IMR-90 (cell line): ENCODE measurements around the gene ACACA. TPM values are rescaled to one million over a fixed set of nuclear protein-coding genes. Genes with fewer than 3 reads are reported as not detected.

Experiments used
- ATAC-seq: fragments of 200-7000 bp; cut with Tn5 transposase; 2 replicates; pipeline ENCODE4 v1.9.1; 2020; ENCODE audit warnings: low read depth, mild to moderate bottlenecking, moderate library complexity
- BruUV-seq: library from RNA; stranded (reverse); fragments of 400-500 nt; replicated peaks from 2 replicates; lab custom pipeline; 2021; lab: Mats Ljungman, UMichigan
- CTCF ChIA-PET: fragments of 300-600 bp; formaldehyde crosslinking; extraction: SDS; loops from one replicate; lab custom pipeline; 2021; ENCODE audit warnings: antibody characterized with exemption; lab: Yijun Ruan, JAX
- POLR2A ChIA-PET: fragments of 300-600 bp; sonication (Branson Sonifier 250); formaldehyde crosslinking; loops from one replicate; lab custom pipeline; 2022; ENCODE audit warnings: antibody characterized with exemption; ENCODE audit not compliant: unreplicated experiment; lab: Charles Lee
- DNase-seq: peaks from one replicate; pipeline ENCODE4 v3.0.0; 2013
- H2AFZ ChIP-seq: replicated peaks from 2 replicates; pipeline ENCODE3; 2013; ENCODE audit warnings: low read length, mild to moderate bottlenecking; ENCODE audit not compliant: poor library complexity
- H2AK5ac ChIP-seq: 2 replicates; pipeline ENCODE4 v1.6.1; 2013; ENCODE audit warnings: low read depth, low read length, inconsistent platforms
- H2AK9ac ChIP-seq: replicated peaks from 2 replicates; pipeline ENCODE3; 2013; ENCODE audit warnings: mild to moderate bottlenecking, low read depth, low read length, moderate library complexity; ENCODE audit not compliant: poor library complexity
- H2BK120ac ChIP-seq: 2 replicates; pipeline ENCODE4 v1.6.1; 2013; ENCODE audit warnings: low read depth, low read length, inconsistent platforms
- H2BK15ac ChIP-seq: 3 replicates; pipeline ENCODE4 v1.6.1; 2013; ENCODE audit warnings: low read depth, low read length, inconsistent platforms
- H2BK20ac ChIP-seq: 2 replicates; pipeline ENCODE4 v1.6.1; 2013; ENCODE audit warnings: low read depth, mild to moderate bottlenecking, inconsistent platforms, low read length, moderate library complexity
- H2BK5ac ChIP-seq: 2 replicates; pipeline ENCODE4 v1.6.1; 2013; ENCODE audit warnings: mild to moderate bottlenecking, low read depth, low read length, inconsistent platforms; ENCODE audit not compliant: poor library complexity, severe bottlenecking
- H3K14ac ChIP-seq: replicated peaks from 2 replicates; pipeline ENCODE4 v1.6.1; 2013; ENCODE audit warnings: low read depth, low read length, inconsistent platforms
- H3K18ac ChIP-seq: 2 replicates; pipeline ENCODE4 v1.6.1; 2013; ENCODE audit warnings: low read depth, low read length, control low read depth
- H3K23ac ChIP-seq: 2 replicates; pipeline ENCODE4 v1.6.1; 2013; ENCODE audit warnings: low read depth, low read length, inconsistent platforms
- H3K27ac ChIP-seq: 2 replicates; pipeline ENCODE4 v1.5.1; 2013; ENCODE audit warnings: mild to moderate bottlenecking, control low read depth, low read length; ENCODE audit not compliant: insufficient read depth
- H3K27me3 ChIP-seq: 2 replicates; pipeline ENCODE4 v1.6.1; 2013; ENCODE audit warnings: low read length; ENCODE audit not compliant: control insufficient read depth, insufficient read depth
- H3K36me3 ChIP-seq: 2 replicates; pipeline ENCODE4 v1.6.1; 2013; ENCODE audit warnings: low read length, mixed read lengths; ENCODE audit not compliant: control insufficient read depth, insufficient read depth
- H3K4ac ChIP-seq: 2 replicates; pipeline ENCODE4 v1.6.1; 2013; ENCODE audit warnings: low read depth, low read length, inconsistent platforms
- H3K4me1 ChIP-seq: 2 replicates; pipeline ENCODE4 v1.6.1; 2013; ENCODE audit warnings: low read length, mixed read lengths; ENCODE audit not compliant: control insufficient read depth, insufficient read depth
- H3K4me2 ChIP-seq: 2 replicates; pipeline ENCODE4 v1.6.1; 2013; ENCODE audit warnings: low read depth, mild to moderate bottlenecking, control low read depth, low read length, moderate library complexity
- H3K4me3 ChIP-seq: 2 replicates; pipeline ENCODE4 v1.5.1; 2013; ENCODE audit warnings: low read depth, mild to moderate bottlenecking, control low read depth, low read length, moderate library complexity; ENCODE audit not compliant: insufficient read depth
- H3K56ac ChIP-seq: 2 replicates; pipeline ENCODE4 v1.6.1; 2013; ENCODE audit warnings: low read length, inconsistent platforms; ENCODE audit not compliant: insufficient read depth; ENCODE audit errors: extremely low read depth
- H3K79me1 ChIP-seq, 2 experiments: 2 replicates each; pipeline ENCODE4 v1.6.1; 2013; ENCODE audit warnings: low read length in 2 of 2, inconsistent platforms in 1 of 2, low read depth in 1 of 2
- H3K9ac ChIP-seq: 2 replicates; pipeline ENCODE4 v1.6.1; 2013; ENCODE audit warnings: low read depth, low read length, control low read depth
- H3K9me1 ChIP-seq: 2 replicates; pipeline ENCODE4 v1.6.1; 2013; ENCODE audit warnings: low read length, inconsistent platforms; ENCODE audit not compliant: insufficient read depth
- H3K9me3 ChIP-seq: 2 replicates; pipeline ENCODE4 v1.6.1; 2013; ENCODE audit warnings: low read length; ENCODE audit not compliant: control insufficient read depth, insufficient read depth
- H4K20me1 ChIP-seq: 2 replicates; pipeline ENCODE4 v1.6.1; 2013; ENCODE audit warnings: low read length, inconsistent platforms; ENCODE audit not compliant: insufficient read depth
- H4K5ac ChIP-seq: 2 replicates; pipeline ENCODE4 v1.6.1; 2013; ENCODE audit warnings: mild to moderate bottlenecking, low read depth, low read length, control low read depth
- H4K8ac ChIP-seq, 2 experiments: 2 replicates each; pipeline ENCODE4 v1.6.1; 2013; ENCODE audit warnings: low read depth in 2 of 2, low read length in 2 of 2, control low read depth in 1 of 2, inconsistent platforms in 1 of 2
- H4K91ac ChIP-seq: 2 replicates; pipeline ENCODE4 v1.6.1; 2013; ENCODE audit warnings: low read depth, low read length, inconsistent platforms; ENCODE audit not compliant: insufficient read depth
- BHLHE40 ChIP-seq: fragments of 150-350 bp; IDR thresholded peaks from 2 replicates; pipeline ENCODE4 v1.6.1; 2016; ENCODE audit warnings: mild to moderate bottlenecking, low read depth, low read length
- CEBPB ChIP-seq: IDR thresholded peaks from 2 replicates; pipeline ENCODE4 v1.6.1; 2012; ENCODE audit warnings: low read depth, low read length, improper control_type of control experiment
- CHD1 ChIP-seq: IDR thresholded peaks from 2 replicates; pipeline ENCODE4 v1.6.1; 2012; ENCODE audit warnings: low read depth, low read length, improper control_type of control experiment
- CTCF ChIP-seq: conservative IDR thresholded peaks from 2 replicates; pipeline ENCODE4 v1.5.1; 2012; ENCODE audit warnings: mild to moderate bottlenecking, low read depth, low read length, improper control_type of control experiment
- MAFK ChIP-seq: IDR thresholded peaks from 2 replicates; pipeline ENCODE4 v1.6.1; 2012; ENCODE audit warnings: low read depth, low read length, improper control_type of control experiment
- MAZ ChIP-seq: IDR thresholded peaks from 2 replicates; pipeline ENCODE4 v1.6.1; 2012; ENCODE audit warnings: low read depth, mild to moderate bottlenecking, low read length, improper control_type of control experiment, moderate library complexity, borderline replicate concordance
- MXI1 ChIP-seq: IDR thresholded peaks from 2 replicates; pipeline ENCODE4 v1.6.1; 2012; ENCODE audit warnings: low read depth, mild to moderate bottlenecking, low read length, moderate library complexity, borderline replicate concordance
- NFE2L2 ChIP-seq: fragments of 150-350 bp; IDR thresholded peaks from 2 replicates; pipeline ENCODE4 v1.6.1; 2016; ENCODE audit warnings: low read depth, mild to moderate bottlenecking, low read length
- POLR2A ChIP-seq: IDR thresholded peaks from 2 replicates; pipeline ENCODE4 v1.6.1; 2012; ENCODE audit warnings: mild to moderate bottlenecking, low read depth, low read length
- RAD21 ChIP-seq: IDR thresholded peaks from 2 replicates; pipeline ENCODE4 v1.6.1; 2012; ENCODE audit warnings: low read length, improper control_type of control experiment
- RCOR1 ChIP-seq: IDR thresholded peaks from 2 replicates; pipeline ENCODE4 v1.6.1; 2012; ENCODE audit warnings: mild to moderate bottlenecking, low read length, improper control_type of control experiment; ENCODE audit not compliant: insufficient replicate concordance
- RFX5 ChIP-seq: IDR thresholded peaks from 2 replicates; pipeline ENCODE4 v1.8.0; 2012; ENCODE audit warnings: low read depth, mild to moderate bottlenecking, low read length, moderate library complexity
- SMC3 ChIP-seq: fragments of 150-350 bp; IDR thresholded peaks from 2 replicates; pipeline ENCODE4 v1.6.1; 2016; ENCODE audit warnings: low read depth, mild to moderate bottlenecking, antibody characterized with exemption, low read length, moderate library complexity
- WGBS, 2 experiments: methylation state at CpG; one replicate each; pipeline versions ENCODE4 v1.1.5 to v1.1.7; 2013; ENCODE audit warnings: missing lambda C conversion rate in 2 of 2; ENCODE audit not compliant: insufficient read length in 1 of 2; ENCODE audit errors: extremely low coverage in 2 of 2; 5-methylcytosine and 5-hydroxymethylcytosine counted together
- dilution Hi-C: fragments of 300-500 bp; cut with HindIII; formaldehyde crosslinking; loops from one replicate; pipeline ENCODE4 v1.14.3; 2018; ENCODE audit warnings: low sequenced_read_pairs; ENCODE audit not compliant: unreplicated experiment
- in situ Hi-C: fragments of 300-500 bp; cut with MboI; formaldehyde crosslinking; loops from 3 replicates; pipeline ENCODE4 v1.14.3; 2019; ENCODE audit warnings: low sequenced_read_pairs, inconsistent platforms, mixed read lengths
- intact Hi-C: fragments of 100-400 bp; cut with micrococcal nuclease; formaldehyde crosslinking; loops from 2 replicates; pipeline ENCODE4 v1.10.0; 2022
- polyA plus RNA-seq, 3 experiments: library from polyadenylated mRNA; depleted of rRNA; stranded (reverse); fragments of >200 nt; gene quantifications; 2 replicates each; pipeline ENCODE4 v1.2.3, GENCODE V29; 2012; ENCODE audit warnings: low replicate concordance in 1 of 3
- total RNA-seq: library from RNA; depleted of rRNA; stranded (reverse); fragments of >200 nt; gene quantifications from 2 replicates; pipeline ENCODE4 v1.2.3, GENCODE V29; 2012
- TF ChIP-seq, protein P1 (sequence below): fragments of 150-350 bp; IDR thresholded peaks from 2 replicates; pipeline ENCODE4 v1.6.1; 2017; ENCODE audit warnings: mild to moderate bottlenecking, antibody characterized with exemption, low read length, low read depth

The ACACA gene
- total and polyA plus RNA-seq, 2 of the 4 experiments (the other 2 are of a cell fraction) = 21.3 to 39.1 TPM

GRCh38 chr17:37052450-37052849 is 354.2 kb downstream of the ACACA start:
- Histone ChIP-seq H4K91ac (no peak overlapping the region), H3K9me3 (no peaks in the 10 kb centered on the region), H3K14ac (no peak overlapping the region; the same call in 1 of the 2 replicates), H2BK5ac (no peak overlapping the region), H3K79me1 (no peaks in the 10 kb centered on the region; a peak in 1 of 4 replicates), H2AK9ac (no peak overlapping the region), H3K18ac (no peak overlapping the region), H4K5ac (no peak overlapping the region), H2BK20ac (no peak overlapping the region), H3K56ac (no peak overlapping the region), H3K4me3 (no peak overlapping the region), H2BK120ac (no peak overlapping the region), H2BK15ac (no peak overlapping the region), H2AFZ (no peak overlapping the region), H4K8ac (no peak overlapping the region), H3K27ac (no peak overlapping the region), H3K9ac (no peak overlapping the region), H3K36me3 (peaks cover 14% of the 10 kb centered on the region), H4K20me1 (peaks cover 3% of the 10 kb centered on the region; the same call in 1 of the 2 replicates), H3K4ac (no peak overlapping the region), H3K23ac (no peak overlapping the region), H3K27me3 (no peaks in the 10 kb centered on the region), H3K4me2 (no peak overlapping the region), H3K9me1 (no peaks in the 10 kb centered on the region; the same call in 1 of the 2 replicates), H2AK5ac (no peak overlapping the region), H3K4me1 (no peaks in the 10 kb centered on the region; the same call in 1 of the 2 replicates)
- TF ChIP-seq RAD21 = no peak
- no peak for TF ChIP-seq RFX5
- TF ChIP-seq, protein P1, sequence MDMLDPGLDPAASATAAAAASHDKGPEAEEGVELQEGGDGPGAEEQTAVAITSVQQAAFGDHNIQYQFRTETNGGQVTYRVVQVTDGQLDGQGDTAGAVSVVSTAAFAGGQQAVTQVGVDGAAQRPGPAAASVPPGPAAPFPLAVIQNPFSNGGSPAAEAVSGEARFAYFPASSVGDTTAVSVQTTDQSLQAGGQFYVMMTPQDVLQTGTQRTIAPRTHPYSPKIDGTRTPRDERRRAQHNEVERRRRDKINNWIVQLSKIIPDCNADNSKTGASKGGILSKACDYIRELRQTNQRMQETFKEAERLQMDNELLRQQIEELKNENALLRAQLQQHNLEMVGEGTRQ = no peak
- TF ChIP-seq BHLHE40 = no peak
- TF ChIP-seq MAZ = no peak
- TF ChIP-seq CEBPB = no peak
- TF ChIP-seq MAFK = no peak
- TF ChIP-seq POLR2A = no peak
- no peak for TF ChIP-seq SMC3
- TF ChIP-seq NFE2L2 = no peak
- TF ChIP-seq CTCF = no peak
- TF ChIP-seq MXI1 = no peak
- TF ChIP-seq CHD1 = no peak
- no peak for TF ChIP-seq RCOR1
- DNase-seq (no peak), ATAC-seq (no peak)
- in situ Hi-C loops = no loop called here
- BruUV-seq = no TSS peak
- dilution Hi-C loops = loop anchor here (25.0 kb wide), 1 partner anchor 415 kb away; no protein-coding TSS in a partner anchor
- intact Hi-C loops = no loop called here
- CTCF ChIA-PET = no interaction called here
- POLR2A ChIA-PET = no interaction called here
- 83% methylated on average over 2 of the region's 6 CpGs; no CpG with 5 or more reads in 1 of the 2 experiments for WGBS, 2 experiments
